Activated CD4-positive, CD25-positive, alpha-beta regulatory T cell treated with anti-CD3 and anti-CD28 coated beads, Interleukin-2, amount 50 U/mL, for 16 hours (primary cell): ENCODE data around the gene MFSD6.

Experiments used
- DNase-seq: peaks from one replicate; pipeline ENCODE4 v3.0.0-alpha.2; 2020; ENCODE audit warnings: low read depth, low spot score

The MFSD6 gene

DNA sequence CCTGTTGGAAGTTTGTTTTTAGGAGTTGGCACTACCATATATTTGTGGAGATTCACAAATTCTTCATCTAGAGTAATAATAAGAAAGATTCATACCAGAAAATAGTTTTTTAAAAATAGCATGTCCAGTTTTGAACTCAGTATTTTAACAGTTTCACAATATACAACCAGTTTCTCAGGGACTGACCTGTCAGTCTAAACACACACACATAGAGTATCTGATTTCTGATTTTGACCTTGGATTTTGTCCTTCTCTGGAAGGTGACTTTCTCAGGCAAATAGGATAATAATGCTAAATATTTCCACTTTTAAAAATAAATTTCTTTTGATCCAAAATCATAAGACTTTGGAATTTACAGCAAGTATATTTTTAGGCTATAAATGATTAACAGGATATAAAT is 32.0 kb downstream of the MFSD6 start:
- no peak for DNase-seq

DNA sequence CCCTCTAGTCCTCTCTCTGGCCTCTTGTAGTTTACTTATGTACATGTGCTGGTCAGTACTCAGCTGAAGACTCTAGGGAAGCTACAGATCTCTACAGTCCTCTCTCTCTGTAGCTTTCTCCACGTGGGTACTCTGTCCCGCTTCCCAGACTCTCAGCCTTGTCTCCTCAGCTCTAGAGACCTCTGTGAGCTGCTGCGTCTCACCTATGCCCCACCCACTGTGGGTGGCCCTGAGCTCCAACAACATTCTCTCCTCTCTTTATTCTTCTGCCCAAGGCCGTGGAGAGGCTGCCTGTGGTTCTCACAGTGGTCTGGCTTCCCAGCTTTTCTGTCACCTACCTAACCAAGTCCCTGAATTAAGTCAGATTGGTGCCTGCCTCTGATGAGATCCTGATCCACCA is 33.4 kb downstream of the MFSD6 start:
- DNase-seq = no peak

DNA sequence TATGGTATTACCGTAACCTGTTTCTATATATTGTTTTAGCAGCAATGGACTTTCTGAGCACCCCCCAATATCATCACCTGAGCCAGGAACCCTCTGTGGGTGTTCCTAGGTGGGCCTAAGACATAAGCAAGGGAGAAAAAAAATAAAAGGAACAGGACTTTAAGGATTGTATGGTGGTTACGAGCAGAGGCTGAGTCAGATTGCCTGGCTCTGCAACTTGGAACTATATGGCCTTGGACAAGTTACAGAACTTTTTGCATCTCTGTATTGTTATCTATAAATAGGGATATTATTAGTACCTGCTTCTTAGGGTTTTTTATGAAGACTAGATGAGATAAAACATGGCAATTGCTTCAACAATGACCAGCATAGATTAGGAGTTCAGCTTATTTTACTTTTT is 34.9 kb downstream of the MFSD6 start:
- no peak for DNase-seq

DNA sequence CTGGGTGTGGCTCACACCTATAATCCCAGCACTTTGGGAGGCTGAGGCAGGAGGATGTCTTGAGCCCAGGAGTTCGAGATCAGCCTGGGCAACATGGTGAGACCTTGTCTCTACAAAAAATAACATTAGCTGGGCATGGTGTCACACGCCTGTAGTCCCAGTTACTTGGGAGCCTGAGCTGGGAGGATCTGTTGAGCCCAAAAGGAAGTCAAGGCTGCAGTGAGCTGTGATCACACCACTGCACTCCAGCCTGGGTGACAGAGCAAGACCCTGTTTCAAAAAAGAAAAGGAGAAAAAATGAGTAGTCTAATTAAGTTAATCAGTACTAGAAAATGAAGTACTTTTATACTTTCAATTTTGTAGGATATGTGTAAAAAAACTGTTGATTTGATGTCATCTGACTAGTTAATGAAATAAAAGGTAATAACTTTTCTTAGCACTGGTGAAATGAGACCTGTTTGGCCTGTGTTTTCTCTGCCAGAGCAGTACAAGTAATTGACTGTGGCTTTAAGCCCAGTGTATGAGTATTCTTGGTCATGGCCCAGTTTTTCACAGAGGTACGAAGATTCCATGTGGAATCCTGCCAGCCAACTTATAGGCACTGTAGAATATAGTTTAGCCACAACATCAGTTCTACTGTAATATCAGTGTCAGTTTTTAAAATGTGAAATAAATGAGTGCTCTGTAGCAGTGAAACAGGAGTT is 35.8 kb downstream of the MFSD6 start:
- no peak for DNase-seq

DNA sequence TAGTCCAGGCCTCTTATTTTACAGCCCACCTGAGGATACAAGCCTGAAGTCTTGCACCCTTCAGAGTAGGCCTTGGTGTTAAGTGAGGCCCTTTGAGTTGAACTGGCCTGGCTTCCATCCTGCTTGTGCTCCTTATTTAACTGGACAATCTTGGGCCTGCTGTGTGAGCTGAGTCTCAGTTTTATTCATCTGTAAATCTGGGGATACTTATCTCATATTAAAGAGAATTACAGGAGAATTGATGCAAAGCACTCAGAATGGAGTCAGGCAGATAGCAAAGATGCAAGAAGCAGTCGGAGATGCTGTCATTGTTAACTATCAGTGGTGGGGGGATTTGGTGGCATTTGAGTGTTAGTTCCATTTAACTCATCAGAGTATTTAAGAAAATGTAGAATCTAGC is 36.8 kb downstream of the MFSD6 start:
- no peak for DNase-seq

DNA sequence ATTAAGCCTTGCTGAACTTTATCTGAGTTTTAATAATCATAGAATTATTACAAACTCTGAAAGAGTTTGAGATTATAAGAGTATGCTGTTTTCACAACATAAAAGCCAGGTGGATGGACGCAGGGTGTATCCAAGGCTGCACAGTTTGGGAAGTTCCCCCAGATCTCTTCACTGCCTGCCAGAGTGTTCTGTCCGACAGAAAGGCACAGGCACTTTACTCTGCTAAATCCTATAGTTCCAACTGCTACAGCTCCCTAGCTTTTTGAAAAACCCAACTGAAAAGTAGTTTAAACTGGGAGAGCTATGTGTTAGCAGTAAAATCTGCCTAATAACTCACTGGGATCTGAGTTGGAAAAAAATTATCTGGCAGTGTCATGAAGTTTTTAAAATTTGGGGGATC is 38.0 kb downstream of the MFSD6 start:
- DNase-seq = no peak

DNA sequence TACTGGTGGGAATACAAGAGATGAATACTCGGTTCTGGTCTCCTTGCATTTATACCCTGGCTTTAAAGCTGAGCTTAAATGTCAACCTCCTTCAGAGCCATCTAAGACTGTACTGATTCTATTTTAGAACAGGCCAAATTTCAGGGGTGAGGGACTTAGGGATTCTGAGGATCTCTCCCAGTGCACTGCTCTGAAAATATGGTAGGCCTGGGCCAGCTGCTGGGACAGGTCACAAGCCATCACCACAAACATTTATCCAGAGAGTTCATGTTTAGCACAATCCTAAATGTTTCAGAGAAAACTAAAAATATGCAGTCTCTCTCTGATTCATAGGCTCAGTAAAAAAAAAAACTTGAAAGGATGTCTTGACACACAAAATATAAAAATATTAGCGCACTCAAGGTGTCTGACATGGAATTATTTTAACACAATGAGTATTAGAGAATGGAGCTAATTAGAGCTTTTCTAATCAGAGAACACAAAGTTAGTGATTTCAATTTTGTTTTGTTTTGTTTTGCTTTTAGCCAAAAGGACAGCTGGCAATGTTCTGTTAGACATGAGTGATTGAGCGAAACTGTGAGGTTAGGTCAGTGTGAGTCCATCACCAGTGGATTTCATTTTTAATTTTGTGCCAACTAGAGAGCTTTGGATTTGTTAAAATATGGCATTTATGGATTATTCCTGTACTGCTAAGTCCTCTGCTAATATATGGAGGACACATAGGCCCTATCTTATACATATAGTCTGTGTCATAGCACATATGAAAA is 38.8 kb downstream of the MFSD6 start:
- no peak for DNase-seq

DNA sequence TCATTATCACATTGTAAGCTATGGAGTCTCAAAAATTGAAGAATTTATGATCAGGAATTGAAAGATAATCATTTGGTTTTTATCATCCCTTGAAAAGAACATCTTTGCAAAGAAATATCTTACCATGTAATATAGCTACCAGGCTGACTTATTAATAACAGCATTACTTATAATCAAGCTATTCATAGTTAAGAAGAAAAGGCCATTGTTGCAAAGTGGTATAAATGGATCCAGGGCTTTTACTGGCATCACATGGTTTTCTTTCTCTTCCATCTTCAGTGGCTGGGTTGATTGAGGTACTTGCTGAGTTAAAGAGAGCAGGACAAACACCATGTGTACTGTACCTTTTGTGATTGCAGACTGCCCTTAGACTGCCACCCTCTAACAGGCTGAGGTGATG is 39.6 kb downstream of the MFSD6 start:
- DNase-seq = no peak

DNA sequence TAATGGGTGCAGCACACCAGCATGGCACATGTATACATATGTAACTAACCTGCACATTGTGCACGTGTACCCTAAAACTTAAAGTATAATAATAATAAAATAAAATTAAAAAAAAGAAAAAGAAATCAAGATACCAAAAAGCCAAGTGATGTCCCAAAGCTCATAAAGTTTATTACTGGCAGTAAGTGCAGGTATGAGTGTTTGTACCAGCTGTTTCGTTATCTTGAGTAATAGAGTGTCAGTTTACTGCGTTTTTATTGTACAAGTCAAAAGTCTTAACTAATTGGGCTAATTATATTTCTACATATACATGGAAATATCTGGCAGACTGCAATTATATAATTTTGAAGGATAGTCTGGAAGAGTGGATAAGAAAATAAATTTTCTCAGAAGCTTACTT is 41.8 kb downstream of the MFSD6 start:
- DNase-seq = no peak

DNA sequence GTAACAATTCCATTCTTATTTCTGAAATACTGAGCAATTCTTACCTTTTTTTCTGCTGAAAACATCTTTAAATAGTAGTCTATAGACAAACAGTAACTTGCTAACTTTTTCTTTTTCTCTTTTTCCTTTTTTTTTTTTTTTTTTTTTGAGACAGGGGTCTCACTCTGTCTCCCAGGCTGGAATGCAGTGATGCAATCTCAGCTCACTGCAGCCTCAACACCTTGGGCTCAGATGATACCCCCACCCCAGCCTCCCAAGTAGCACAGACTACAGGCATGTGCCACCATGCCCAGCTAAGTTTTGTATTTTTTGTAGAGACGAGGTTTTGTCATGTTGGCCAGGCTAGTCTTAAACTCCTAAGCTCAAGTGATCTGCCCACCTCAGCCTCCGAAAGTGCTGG is 42.2 kb downstream of the MFSD6 start:
- no peak for DNase-seq

DNA sequence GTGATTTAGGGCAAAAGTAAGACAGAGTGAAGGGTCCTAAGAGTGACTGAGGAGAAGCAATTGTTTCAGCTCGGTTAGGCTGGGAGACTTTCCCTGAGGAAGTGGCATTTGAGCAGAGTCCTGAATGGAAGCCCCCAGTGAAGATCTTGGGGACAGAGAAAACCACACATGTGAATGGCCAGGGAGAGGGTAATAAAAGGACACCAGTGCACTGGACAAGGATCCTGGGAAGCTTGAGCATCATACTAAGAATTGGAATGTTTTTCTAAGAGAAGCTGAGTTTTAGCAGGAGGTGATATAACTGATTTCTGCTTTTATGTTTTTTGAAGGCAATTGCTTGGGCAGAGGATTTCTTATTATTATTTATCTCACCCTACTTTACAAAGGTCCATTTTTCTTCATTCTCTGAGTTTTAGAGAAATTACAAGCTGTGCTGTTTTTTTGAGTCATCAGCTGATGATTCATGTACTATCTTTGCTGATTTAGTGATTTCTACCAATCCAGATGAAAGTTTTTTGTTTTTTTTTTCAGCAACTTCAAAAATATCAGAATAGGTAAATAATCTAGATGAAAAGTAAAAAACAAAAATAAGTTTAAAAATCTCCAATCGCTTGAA is 43.5 kb downstream of the MFSD6 start:
- DNase-seq = no peak

DNA sequence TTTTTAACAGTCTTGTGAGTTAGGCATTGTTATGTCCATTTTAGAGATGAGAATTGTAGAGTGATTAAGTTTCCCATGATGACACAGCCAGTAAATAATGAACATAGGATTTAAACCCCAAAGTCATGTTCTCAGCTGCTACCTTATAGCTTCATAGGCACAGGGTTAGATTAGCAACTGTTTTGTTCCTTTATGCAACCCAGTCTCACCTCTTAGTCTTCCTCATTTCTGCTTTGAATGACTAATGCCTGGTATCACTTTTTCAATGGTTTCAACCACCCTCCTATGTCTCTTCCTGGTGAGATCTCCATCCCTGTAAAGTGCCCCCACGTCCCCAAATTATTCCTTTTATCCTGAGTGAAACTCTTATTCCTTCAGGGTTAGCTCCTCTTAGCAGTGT is 44.3 kb downstream of the MFSD6 start:
- DNase-seq = no peak

DNA sequence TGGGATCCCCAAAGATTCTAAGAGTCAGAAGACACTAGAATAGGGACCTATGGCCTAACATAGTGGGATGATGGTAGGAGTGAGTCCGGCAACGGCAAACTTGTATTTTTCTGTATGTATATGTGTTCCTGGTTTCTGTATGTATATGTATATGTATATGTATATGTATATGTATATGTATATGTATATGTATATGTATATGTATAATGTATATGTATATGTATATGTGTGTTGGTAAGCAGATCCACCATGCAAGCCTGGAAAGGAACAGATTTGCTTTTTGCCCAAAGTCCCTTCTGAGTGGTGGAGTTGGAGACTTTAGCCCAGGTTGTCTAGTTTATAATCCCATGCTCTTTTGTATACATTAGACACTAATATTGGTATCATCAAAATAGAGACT is 46.6 kb downstream of the MFSD6 start:
- DNase-seq = no peak

DNA sequence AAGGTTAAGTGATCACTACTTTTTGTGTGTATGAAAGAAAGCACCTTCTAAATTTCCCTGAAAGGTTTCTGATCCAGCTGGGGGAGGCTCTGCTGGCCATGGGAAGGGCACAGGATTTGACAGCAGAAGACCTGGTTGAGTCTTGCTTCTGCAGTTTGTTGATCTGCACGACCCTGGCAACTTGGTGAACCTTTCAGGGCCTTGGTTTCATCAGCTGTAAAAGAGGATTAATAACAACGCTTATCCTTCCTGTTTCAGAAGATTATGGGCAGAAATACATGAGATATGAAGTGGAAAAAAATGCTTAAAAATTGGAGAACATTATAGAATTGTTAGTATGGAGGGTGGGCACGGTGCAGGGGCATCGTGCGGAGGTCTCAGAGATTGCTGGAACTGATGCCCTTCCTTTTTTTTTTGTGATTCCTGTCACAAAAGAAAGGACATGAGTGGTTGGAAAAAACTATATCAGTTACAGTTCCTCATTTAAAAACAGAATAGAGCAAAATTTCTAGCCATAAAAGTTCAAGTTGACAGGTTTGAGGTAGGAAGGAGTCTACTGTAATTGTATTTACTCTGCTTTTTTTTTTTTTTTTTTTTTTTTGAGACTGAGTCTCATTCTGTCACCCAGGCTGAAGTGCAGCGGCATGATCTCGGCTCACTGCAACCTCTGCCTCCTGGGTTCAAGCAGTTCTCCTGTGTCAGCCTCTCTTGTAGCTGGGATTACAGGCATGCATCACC is 47.4 kb downstream of the MFSD6 start:
- DNase-seq = no peak

DNA sequence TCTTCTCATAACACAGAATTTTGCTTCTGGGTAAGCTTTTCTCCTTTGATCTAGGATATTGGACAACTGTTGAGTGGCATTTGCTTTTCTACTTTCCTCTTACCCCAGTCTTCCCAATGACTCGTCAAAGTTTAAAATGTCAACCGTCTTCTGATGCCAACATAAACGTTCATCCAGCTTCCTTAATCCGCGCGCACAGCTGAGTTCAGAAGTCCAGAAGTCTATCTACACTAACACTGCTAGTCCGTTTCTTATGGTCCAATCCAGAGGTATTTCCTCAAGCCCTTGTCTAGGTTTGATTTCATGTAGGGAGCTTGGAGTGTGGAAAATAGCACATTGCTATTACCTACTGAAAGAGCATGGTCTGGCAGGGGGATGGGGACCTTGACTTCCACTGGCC is 48.7 kb downstream of the MFSD6 start:
- no peak for DNase-seq

DNA sequence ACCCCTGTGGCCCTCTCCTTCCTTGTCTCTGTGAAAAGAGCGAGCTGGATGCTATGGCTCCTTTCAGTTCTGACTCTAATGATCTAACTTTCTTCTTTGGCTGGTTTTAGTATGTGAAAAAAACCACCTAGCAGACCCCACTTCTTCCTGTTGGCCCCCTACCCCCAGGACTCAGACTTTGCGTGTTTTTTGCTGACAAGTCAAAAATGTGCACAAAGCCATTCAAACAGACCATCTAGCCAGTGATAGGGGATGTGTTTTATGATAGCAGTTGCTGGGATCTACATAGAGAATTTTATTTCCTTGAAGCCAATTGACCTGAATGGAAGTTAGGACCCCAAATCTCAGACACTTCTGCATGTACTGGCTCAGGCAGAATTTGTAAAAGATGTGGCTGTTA is 49.1 kb downstream of the MFSD6 start:
- no peak for DNase-seq

DNA sequence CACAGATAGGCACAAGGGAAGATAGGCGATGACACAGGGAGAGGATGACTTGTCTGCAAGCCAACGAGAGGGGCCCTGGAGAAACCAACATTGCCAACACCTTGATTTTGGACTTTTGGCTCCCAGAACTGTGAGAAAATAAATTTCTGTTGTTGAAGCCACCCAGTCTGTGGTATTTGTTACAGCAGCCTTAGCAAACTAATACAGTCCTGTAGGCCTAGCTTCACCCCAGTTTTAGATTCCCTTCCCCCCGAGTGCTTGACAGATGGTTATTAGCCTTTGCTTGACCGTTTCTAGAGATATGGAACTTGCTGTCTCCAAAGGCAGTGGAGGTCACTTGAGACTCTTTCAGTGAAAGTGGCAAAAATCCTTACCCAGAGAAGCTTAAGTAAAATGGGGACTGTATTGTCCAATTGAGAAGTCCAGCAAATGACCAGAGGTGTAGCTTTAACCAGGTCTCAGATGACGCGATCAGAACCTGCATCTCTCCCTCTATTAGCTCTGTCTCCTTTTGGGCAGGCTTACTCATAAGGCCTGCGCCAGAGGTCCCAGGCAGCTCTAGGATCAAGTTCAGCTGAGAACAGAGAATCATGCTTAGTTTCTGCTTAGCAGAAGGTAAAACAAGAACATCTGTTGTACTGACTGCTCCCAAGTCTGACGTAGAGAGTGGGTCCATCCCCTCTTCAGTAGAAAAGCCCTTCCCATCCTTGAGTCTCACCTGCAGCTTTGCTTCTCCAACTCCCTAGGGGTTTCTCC is 50.4 kb downstream of the MFSD6 start:
- DNase-seq = no peak

DNA sequence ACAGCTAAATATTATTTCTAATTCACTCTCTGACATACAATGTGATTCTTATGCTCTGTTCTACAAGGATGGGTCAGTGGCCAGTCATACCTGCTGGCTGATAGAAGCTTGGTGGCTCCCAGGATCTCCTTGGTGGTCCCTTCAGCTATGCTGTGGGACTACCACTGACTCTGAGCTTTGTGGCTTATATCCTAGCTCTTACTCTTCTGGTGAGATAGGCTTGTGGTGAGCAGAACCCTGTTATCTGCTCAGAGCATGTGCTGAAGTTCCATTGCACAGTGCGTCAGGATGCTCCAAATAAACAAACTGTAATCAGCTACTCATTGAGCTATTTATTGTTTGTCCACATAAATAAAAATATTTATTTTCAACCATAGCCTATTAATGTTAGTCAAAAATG is 51.7 kb downstream of the MFSD6 start:
- DNase-seq = no peak

DNA sequence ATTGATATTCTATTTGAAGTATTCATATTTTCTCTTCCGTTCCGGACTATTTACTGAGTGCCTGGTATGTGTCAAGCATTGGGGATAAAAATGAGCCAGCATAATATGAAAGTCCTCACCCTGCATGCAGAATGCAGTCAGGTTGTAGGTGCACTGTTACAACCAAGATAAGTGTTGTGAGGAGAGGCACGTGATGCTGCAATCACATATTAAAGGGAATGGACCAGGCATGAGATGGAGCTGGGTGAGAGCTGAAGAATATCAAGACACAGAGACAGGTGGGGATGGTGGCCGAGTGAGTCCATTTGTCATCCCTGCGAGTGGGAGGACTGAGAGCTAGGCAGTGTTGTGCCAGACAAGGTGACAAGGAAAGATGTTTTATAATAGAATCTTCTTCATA is 52.3 kb downstream of the MFSD6 start:
- no peak for DNase-seq

DNA sequence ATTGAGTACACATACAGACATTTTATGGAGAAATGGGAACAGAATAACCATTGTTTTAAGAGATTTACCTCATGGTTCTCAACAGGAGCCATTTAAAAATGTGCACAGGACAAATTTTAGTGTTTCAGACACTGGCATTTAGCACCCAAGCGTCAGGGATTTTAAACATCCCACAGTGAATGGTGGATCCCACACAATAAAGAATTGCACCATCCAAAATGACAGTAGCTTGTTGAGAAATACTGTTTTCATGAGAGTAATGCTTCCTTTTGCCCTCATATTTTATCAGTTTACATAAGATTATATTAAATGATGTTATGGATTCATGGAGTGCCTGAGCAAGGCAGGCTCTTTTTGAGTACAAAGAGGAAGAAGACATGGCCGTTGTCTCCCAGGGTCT is 54.0 kb downstream of the MFSD6 start:
- DNase-seq = no peak

DNA sequence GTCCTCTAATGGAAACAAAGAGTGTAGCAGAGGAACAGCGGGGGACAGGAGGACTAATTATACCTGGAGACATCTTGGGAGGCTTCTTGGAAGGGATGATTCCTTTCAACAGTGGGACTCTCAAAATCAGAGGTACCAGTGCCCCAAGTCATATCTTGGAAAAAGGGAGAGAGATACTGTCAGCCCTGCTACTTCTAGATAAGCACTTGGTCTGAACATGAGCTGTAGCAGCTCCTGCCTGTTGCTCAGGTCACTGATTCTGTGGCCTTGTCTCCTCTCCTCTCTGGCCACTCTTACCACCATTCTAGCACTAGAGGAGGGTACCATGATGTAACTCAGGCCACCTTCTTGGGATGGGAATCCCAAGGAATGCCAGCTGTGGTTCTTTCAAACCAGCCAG is 54.5 kb downstream of the MFSD6 start:
- DNase-seq = no peak

DNA sequence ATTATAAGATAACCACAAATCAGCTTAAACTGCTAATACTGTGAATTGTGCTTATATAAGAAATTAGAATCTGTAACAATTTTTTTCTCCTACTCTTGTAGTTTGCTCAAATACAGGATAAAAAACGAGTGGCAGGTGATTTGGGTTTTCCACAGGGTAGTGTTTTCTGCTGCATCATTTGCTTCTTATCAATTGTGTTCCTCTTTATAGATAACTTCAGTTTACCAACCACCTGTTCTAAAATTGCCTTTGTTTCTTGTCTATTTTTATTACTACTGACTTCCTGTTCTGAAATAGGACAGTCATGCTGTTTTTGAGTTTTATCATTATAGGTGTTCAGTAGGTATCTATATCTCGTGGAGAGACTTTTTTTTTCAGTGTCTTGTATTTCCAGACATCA is 56.9 kb downstream of the MFSD6 start:
- no peak for DNase-seq
